PC-3 (cell line): Measurements from ENCODE around the gene SLC43A1. TPM values are rescaled to one million over a fixed set of nuclear protein-coding genes. Genes with fewer than 3 reads are reported as not detected.

Experiments used
- ATAC-seq: fragments of 200-7000 bp; cut with Tn5 transposase; 2 replicates; pipeline ENCODE4 v1.9.1; 2020; ENCODE audit warnings: mild to moderate bottlenecking, moderate library complexity
- BruUV-seq: library from RNA; stranded (reverse); fragments of 400-500 nt; replicated peaks from 2 replicates; lab custom pipeline; 2021; lab: Mats Ljungman, UMichigan
- CTCF ChIA-PET: fragments of 300-600 bp; sonication (Branson Sonifier 250); formaldehyde crosslinking; loops from one replicate; lab custom pipeline; 2022; ENCODE audit warnings: antibody characterized with exemption; lab: Charles Lee
- POLR2A ChIA-PET: fragments of 300-600 bp; sonication (Branson Sonifier 250); formaldehyde crosslinking; loops from one replicate; lab custom pipeline; 2022; ENCODE audit warnings: antibody characterized with exemption; ENCODE audit not compliant: unreplicated experiment; lab: Charles Lee
- DNase-seq: peaks from one replicate; pipeline ENCODE4 v3.0.0-alpha.2; 2015
- H2AFZ ChIP-seq: fragments of 300-600 bp; sonication (generic); 2 replicates; pipeline ENCODE4 v1.6.0; 2016; ENCODE audit warnings: antibody characterized with exemption, low read length
- H3F3A ChIP-seq: fragments of 300-600 bp; sonication (generic); one replicate; pipeline ENCODE4 v1.6.0; 2017; ENCODE audit warnings: antibody characterized with exemption, low read length, control low read depth, mild to moderate bottlenecking; ENCODE audit not compliant: unreplicated experiment
- H3K27ac ChIP-seq: fragments of 300-600 bp; sonication (generic); 2 replicates; pipeline ENCODE4 v1.5.1; 2016; ENCODE audit warnings: mild to moderate bottlenecking, low read length
- H3K27me3 ChIP-seq: fragments of 300-600 bp; sonication (generic); 2 replicates; pipeline ENCODE4 v1.6.1; 2016; ENCODE audit warnings: low read length, mixed read lengths
- H3K36me3 ChIP-seq: fragments of 300-600 bp; sonication (generic); 2 replicates; pipeline ENCODE4 v1.6.1; 2016; ENCODE audit warnings: low read depth, mixed run types, low read length, mixed read lengths
- H3K4me1 ChIP-seq: fragments of 300-600 bp; sonication (generic); 2 replicates; pipeline ENCODE4 v1.5.1; 2016; ENCODE audit warnings: low read length; ENCODE audit not compliant: insufficient read depth
- H3K4me2 ChIP-seq: fragments of 300-600 bp; sonication (generic); 2 replicates; pipeline ENCODE4 v1.6.0; 2016; ENCODE audit warnings: low read length
- H3K4me3 ChIP-seq: fragments of 300-600 bp; sonication (generic); 2 replicates; pipeline ENCODE4 v1.5.1; 2016; ENCODE audit warnings: mild to moderate bottlenecking, low read length, mixed read lengths
- H3K79me2 ChIP-seq: fragments of 300-600 bp; sonication (generic); 2 replicates; pipeline ENCODE4 v1.6.1; 2017; ENCODE audit warnings: low read length, mixed read lengths
- H3K9ac ChIP-seq: fragments of 300-600 bp; sonication (generic); 2 replicates; pipeline ENCODE4 v1.6.0; 2016; ENCODE audit warnings: mild to moderate bottlenecking, low read length
- H3K9me2 ChIP-seq: fragments of 300-600 bp; sonication (generic); replicated peaks from 2 replicates; pipeline ENCODE4 v1.6.1; 2016; ENCODE audit warnings: mixed run types, low read length, mixed read lengths
- H3K9me3 ChIP-seq: fragments of 300-600 bp; sonication (generic); 2 replicates; pipeline ENCODE4 v1.6.1; 2016; ENCODE audit warnings: low read length, mixed read lengths
- H4K20me1 ChIP-seq: fragments of 300-600 bp; sonication (generic); 2 replicates; pipeline ENCODE4 v1.6.1; 2016; ENCODE audit warnings: low read length, mixed read lengths
- EZH2 ChIP-seq: fragments of 300-600 bp; sonication (generic); IDR thresholded peaks from one replicate; pipeline ENCODE4 v1.6.1; 2017; ENCODE audit warnings: antibody characterized with exemption, mild to moderate bottlenecking, low read length; ENCODE audit not compliant: unreplicated experiment
- EZH2phosphoT487 ChIP-seq: fragments of 300-600 bp; sonication (generic); IDR thresholded peaks from 2 replicates; pipeline ENCODE4 v1.6.1; 2018; ENCODE audit warnings: mild to moderate bottlenecking, antibody characterized with exemption, low read length, borderline replicate concordance
- intact Hi-C: fragments of 100-400 bp; cut with micrococcal nuclease; formaldehyde crosslinking; loops from 2 replicates; pipeline ENCODE4 v1.9.0; 2023
- total RNA-seq: library from RNA; depleted of rRNA; stranded (reverse); fragments of >200 nt; gene quantifications from 2 replicates; pipeline ENCODE4 v1.2.3, GENCODE V29; 2014
- TF ChIP-seq, protein P1 (sequence below): fragments of 300-600 bp; sonication (generic); conservative IDR thresholded peaks from 2 replicates; pipeline ENCODE4 v1.5.1; 2017; ENCODE audit warnings: antibody characterized with exemption, low read depth, mild to moderate bottlenecking, low read length

The SLC43A1 gene
- total RNA-seq, 1 experiment from 2014 or later, result 12.4 TPM

DNA sequence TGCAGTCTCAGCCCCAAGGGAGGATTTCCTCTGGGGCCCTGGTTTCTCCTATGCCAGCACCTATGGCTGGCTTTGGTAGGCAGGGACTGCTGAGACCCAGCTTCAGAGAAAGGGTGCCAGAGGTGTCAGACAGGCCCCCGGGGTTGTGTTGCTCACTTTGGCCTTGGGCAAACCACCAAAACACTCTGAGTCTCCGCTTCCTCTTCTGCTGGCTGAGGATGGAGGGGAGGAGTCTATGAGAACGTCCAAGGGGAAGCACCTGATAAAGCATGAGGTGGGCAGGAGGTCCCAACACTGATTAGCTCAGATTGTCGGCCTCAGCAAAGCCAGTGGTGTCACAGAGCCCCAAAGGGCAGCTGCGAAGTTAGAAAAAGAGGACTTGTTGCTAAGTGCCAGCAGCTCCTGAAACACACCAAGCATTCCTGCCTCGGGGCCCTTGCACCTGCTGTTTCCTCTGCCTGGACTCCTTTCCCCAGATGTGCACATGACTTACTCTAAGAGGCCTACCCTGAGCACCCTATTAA is 32.4 kb upstream of the SLC43A1 start:
- Histone ChIP-seq H3K9me2 (no peaks in the 10 kb centered on the region), H3K79me2 (no peaks in the 10 kb centered on the region), H3K27me3 (no peaks in the 10 kb centered on the region), H3K36me3 (no peaks in the 10 kb centered on the region), H4K20me1 (no peaks in the 10 kb centered on the region), H3K4me2 (no peak overlapping the region), H3K4me1 (no peaks in the 10 kb centered on the region), H3F3A (no peaks in the 10 kb centered on the region), H2AFZ (no peak overlapping the region), H3K27ac (no peak overlapping the region), H3K4me3 (no peak overlapping the region), H3K9ac (no peak overlapping the region), H3K9me3 (no peaks in the 10 kb centered on the region)
- ATAC-seq, result no peak
- no peak for DNase-seq
- no peak for TF ChIP-seq EZH2phosphoT487
- CTCF ChIA-PET, result no interaction called here
- BruUV-seq, result no TSS peak
- POLR2A ChIA-PET, result no interaction called here
- intact Hi-C loops, result no loop called here

DNA sequence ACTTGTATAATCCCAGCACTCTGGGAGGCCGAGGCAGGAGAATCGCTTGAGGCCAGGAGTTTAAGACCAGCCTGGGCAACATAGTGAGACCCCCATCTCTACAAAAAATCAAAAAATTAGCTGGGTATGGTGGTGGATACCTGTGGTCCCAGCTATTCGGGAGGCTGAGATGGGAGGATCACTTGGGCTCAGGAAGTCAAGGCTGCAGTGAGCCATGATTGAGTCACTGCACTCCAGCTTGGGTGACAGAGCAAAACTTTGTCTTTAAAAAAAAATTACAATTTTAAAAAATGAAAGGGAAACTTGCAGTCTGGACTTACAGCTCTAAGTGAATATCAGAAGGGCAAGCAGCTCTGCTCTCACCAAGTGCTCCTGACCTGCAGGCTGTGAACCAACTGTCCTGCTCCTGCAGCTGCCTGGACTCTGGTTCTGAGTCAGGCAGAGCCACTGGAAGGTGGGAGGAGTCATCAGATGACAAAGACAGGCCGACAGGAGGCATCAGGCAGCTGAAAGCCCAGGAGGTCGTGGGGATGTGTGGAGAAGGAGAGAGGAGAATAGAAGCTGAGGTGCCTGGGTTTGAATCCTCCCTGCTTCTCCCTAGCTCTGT is 31.5 kb upstream of the SLC43A1 start:
- no peak overlapping the region for H3K9ac ChIP-seq
- BruUV-seq, result no TSS peak
- no peak for TF ChIP-seq EZH2phosphoT487
- TF ChIP-seq, protein P1, sequence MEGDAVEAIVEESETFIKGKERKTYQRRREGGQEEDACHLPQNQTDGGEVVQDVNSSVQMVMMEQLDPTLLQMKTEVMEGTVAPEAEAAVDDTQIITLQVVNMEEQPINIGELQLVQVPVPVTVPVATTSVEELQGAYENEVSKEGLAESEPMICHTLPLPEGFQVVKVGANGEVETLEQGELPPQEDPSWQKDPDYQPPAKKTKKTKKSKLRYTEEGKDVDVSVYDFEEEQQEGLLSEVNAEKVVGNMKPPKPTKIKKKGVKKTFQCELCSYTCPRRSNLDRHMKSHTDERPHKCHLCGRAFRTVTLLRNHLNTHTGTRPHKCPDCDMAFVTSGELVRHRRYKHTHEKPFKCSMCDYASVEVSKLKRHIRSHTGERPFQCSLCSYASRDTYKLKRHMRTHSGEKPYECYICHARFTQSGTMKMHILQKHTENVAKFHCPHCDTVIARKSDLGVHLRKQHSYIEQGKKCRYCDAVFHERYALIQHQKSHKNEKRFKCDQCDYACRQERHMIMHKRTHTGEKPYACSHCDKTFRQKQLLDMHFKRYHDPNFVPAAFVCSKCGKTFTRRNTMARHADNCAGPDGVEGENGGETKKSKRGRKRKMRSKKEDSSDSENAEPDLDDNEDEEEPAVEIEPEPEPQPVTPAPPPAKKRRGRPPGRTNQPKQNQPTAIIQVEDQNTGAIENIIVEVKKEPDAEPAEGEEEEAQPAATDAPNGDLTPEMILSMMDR, result peak; percentile 39; the same call in 1 of the 2 replicates
- intact Hi-C loops, result no loop called here
- no peaks in the 10 kb centered on the region for H3K27me3 ChIP-seq
- no peak overlapping the region for H3K27ac ChIP-seq
- DNase-seq (peak; percentile 62), ATAC-seq (peak; percentile 91)
- H3K4me1 ChIP-seq, result no peaks in the 10 kb centered on the region
- POLR2A ChIA-PET, result no interaction called here
- no peaks in the 10 kb centered on the region for H4K20me1 ChIP-seq
- no peaks in the 10 kb centered on the region for H3K9me2 ChIP-seq
- H3K79me2 ChIP-seq, result no peaks in the 10 kb centered on the region
- no peak overlapping the region for H3K4me3 ChIP-seq
- H3K4me2 ChIP-seq, result no peak overlapping the region
- no peaks in the 10 kb centered on the region for H3K9me3 ChIP-seq
- no peaks in the 10 kb centered on the region for H3F3A ChIP-seq
- CTCF ChIA-PET, result interaction anchor here (0.6 kb wide), 1 partner anchor 197 kb away, joined by 5 read pairs; no protein-coding TSS in a partner anchor
- H3K36me3 ChIP-seq, result no peaks in the 10 kb centered on the region
- H2AFZ ChIP-seq, result 0 out of 2 replicates have a peak overlapping the region, but pooled peaks have one; percentile 18

DNA sequence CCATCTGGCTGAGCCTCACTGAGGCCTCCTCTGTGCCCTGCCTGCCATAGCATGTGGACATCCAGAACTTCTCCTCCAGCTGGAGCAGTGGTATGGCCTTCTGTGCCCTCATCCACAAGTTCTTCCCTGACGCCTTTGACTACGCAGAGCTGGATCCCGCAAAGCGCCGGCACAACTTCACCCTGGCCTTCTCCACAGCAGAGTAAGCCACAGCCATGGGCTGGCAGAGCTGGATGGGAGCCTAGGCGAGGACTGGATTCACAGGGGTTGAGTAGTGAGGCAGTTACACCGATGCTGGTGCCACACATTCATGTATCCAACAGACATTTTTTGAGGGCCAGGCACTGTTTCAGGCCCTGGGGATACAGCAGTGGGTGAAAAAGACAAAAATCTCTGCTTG is 30.9 kb upstream of the SLC43A1 start:
- BruUV-seq, result no TSS peak
- no peaks in the 10 kb centered on the region for H4K20me1 ChIP-seq
- H3K4me3 ChIP-seq, result no peak overlapping the region
- TF ChIP-seq EZH2phosphoT487 (no peak), EZH2 (no peak)
- TF ChIP-seq, protein P1, result no peak
- intact Hi-C loops, result no loop called here
- ATAC-seq (no peak), DNase-seq (no peak)
- ChIA-PET POLR2A (no interaction called here), CTCF (interaction anchor here (0.6 kb wide), 1 partner anchor 197 kb away, joined by 5 read pairs; no protein-coding TSS in a partner anchor)
- H3K36me3 ChIP-seq, result no peaks in the 10 kb centered on the region
- H2AFZ ChIP-seq, result no peak overlapping the region
- no peaks in the 10 kb centered on the region for H3K4me1 ChIP-seq
- H3K79me2 ChIP-seq, result no peaks in the 10 kb centered on the region
- H3K4me2 ChIP-seq, result no peak overlapping the region
- H3K9me3 ChIP-seq, result no peaks in the 10 kb centered on the region
- H3K9ac ChIP-seq, result no peak overlapping the region
- H3K27me3 ChIP-seq, result no peaks in the 10 kb centered on the region
- no peak overlapping the region for H3K27ac ChIP-seq
- H3F3A ChIP-seq, result no peaks in the 10 kb centered on the region
- H3K9me2 ChIP-seq, result no peaks in the 10 kb centered on the region
